NCI-H146 treated with DMSO at 0.1 percent for 48 hours (cell line): Measurements from ENCODE around the gene PARP3.
"Not testable (repeated sequence)": the region's sequence is repeated elsewhere in the genome, so short reads cannot be mapped to it uniquely, and the experiment has no call there.

Experiments
- DNase-seq: peaks from one replicate; lab custom pipeline; 2025; ENCODE audit not compliant: unreplicated experiment; lab: John Stamatoyannopoulos, UW

Gene PARP3

DNA sequence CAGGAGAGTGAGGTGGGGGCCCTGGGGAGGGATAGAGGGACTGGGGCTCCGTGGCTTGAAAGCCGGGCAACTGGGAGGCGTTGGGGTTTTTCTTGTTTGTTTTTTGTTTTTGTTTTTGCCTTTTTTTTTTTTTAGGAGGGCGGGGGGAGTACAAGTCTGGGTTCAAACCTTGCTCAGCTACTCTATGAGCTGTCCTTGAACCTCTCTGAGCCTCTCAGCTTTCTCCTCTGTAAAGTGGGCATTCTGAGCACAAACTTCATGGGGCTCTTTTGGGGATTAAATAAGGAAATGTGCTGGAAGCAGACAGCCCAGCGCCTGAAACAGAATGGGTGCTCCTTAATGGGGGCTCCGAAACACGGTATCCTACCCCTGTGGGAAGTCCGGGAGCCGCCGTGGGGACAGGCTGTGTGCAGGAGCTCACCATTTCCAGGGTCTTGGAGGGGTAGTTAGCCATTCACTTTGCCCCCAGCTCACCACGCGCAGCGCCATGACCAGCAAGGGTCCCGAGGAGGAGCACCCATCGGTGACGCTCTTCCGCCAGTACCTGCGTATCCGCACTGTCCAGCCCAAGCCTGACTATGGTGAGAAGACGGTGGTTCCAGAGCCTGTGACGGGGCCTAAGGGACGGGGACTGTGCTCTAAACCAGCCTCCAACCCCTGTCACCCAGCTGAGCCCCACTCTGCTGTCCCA is 41.6 kb downstream of the PARP3 start:
- no peak for DNase-seq

DNA sequence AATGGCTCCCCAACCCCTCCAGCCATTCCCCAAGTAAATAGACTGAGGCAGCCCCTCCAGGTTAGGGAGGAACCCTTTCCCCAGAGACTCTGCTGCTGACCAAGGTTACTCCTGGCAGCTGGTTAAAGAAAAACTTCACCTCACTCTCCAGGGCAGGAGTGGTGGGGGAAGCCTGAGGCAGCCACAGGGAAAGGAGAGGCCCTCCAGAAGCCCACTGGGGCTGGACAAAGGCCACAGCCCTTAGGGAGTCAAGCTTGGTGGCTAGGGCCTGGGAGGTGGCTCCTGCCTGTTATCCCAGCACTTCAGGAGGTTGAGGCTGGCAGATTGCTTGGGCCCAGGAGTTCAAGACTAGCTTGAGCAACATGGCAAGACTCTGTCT is 42.1 kb downstream of the PARP3 start:
- DNase-seq, result no peak

DNA sequence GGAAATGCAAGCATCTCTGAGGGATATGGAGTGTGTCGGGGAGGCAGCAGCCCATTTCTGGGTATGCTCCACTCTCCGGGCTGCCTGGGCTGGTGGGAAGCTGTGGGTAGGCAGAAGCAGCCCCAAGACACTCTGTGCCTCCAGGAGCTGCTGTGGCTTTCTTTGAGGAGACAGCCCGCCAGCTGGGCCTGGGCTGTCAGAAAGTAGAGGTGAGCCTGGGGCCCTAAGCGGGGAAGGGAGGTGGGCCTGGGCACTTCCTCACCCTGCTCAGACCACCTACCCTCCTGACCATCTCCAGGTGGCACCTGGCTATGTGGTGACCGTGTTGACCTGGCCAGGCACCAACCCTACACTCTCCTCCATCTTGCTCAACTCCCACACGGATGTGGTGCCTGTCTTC is 42.9 kb downstream of the PARP3 start:
- no peak for DNase-seq

DNA sequence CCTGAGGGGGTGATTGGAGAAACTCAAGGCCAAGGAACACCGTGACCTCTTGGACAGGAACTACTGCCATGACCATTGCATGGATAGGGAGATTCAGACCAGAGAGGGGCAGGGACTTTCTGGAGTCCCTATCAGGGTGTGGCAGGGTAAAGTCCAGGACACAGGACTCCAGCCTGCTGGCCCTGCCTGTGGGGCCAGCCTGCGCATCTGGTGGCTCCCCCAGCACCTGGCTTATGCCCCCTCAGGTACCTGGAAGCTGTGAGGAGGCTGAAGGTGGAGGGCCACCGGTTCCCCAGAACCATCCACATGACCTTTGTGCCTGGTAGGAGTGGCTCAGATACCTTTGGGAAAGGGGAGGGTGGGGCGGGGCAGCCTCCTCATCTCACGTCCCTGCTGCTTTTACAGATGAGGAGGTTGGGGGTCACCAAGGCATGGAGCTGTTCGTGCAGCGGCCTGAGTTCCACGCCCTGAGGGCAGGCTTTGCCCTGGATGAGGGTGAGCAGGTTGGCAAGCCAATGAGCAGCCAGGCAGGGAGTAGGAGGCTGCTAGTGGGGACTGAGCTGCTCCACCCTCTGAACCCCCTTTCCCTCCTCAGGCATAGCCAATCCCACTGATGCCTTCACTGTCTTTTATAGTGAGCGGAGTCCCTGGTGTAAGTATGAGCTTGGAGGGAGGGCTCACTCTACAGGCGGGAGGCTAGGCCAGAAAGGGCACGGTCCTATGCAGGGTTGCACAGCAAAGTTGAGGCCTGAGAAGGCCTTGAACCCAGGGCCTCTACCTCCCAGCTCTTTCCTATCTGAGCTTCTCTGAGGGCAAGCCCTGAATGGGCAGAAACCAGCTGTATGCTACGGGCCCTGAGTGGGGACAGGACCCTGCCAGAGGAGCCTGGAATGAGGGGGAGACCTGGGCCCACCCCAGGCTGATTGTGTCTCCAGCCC is 44.1 kb downstream of the PARP3 start:
- no peak for DNase-seq

DNA sequence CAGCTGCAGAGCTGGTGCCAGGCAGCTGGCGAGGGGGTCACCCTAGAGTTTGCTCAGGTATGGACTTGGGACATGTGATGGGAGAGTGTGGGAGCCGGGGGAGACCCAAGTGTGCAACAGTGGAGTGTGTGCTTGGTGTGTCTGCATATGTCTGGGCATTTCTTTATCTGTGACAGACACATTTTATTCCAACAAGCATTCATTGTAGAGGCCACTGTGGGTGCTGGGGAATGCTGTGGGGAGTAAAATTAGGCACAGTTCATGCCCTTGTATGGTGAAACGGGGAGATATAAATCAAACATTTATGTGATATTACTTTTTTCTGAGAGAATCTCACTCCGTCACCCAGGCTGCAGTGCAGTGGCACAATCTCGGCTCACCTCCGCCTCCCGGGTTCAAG is 45.4 kb downstream of the PARP3 start:
- DNase-seq, result no peak

DNA sequence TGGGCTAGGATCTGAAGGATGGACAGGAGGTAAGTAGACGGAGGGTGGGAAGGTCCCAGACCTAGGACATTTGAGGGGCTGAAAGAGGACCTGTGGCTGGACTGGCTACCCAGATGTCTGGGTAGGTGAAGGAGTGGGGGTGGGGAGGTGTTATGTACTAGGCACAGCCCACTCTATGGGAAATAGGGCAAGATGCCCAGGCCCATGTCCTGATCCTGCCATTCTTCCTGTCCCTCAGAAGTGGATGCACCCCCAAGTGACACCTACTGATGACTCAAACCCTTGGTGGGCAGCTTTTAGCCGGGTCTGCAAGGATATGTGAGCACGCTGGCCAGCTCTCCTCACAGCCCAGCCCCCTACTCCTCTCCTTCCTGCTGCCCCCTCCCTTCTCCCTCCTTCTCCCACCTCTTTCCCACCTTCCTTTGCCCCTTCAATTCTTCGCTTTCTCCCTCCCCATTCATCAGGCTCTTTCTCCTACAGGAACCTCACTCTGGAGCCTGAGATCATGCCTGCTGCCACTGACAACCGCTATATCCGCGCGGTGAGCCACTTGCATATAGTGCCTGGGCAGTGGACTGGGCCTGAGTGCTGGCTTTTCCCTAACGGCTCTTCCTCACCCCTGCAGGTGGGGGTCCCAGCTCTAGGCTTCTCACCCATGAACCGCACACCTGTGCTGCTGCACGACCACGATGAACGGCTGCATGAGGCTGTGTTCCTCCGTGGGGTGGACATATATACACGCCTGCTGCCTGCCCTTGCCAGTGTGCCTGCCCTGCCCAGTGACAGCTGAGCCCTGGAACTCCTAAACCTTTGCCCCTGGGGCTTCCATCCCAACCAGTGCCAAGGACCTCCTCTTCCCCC is 46.4 kb downstream of the PARP3 start:
- DNase-seq, result no peak

DNA sequence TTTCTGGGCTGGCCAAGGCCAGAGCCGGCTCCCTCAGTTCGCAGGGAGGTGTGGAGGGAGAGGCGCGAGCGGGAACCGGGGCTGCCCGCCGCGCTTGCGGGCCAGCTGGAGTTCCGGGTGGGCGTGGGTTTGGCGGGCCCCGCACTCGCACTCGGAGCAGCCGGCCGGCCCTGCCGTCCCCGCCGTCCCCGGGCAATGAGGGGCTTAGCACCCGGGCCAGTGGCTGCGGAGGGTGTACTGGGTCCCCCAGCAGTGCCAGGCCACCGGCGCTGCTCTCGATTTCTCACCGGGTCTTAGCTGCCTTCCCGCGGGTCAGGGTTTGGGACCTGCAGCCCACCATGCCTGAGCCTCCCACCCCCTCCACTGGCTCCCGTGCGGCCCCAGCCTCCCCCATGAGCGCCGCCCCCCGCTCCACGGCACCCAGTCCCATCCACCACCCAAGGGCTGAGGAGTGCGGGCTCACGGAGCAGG is 48.4 kb downstream of the PARP3 start:
- DNase-seq, result not testable (repeated sequence)

DNA sequence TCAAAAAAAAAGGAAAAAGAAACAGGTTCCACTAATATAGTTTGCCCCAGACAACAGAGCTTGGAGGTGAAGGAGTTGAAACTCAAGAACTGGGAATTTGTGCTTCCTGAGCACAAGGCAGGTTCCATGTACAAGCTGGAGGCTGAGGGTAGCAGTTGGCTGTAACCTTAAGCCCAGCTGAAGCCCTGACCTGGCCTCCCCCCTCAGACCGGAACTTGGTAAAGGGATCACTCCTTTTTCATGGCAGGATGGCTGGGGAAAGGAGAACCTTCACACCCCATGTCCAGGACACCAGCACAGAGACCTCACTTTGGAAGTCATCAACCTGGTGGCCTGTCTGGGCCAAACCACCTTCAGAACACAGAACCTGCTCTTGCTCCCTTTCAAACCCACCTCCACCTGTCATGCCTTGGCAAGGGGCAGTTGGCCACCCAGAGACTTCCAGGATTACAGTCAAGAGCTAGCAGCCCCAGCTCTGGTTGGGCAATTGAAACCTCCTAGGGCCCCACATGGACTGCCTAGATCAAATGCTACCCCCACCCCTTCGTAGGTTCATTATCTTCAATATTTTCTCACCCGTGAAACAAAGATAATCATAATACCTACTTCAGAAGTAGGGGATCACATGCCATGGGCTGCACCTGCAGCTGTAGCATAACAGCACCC is 50.0 kb downstream of the PARP3 start:
- no peak for DNase-seq

DNA sequence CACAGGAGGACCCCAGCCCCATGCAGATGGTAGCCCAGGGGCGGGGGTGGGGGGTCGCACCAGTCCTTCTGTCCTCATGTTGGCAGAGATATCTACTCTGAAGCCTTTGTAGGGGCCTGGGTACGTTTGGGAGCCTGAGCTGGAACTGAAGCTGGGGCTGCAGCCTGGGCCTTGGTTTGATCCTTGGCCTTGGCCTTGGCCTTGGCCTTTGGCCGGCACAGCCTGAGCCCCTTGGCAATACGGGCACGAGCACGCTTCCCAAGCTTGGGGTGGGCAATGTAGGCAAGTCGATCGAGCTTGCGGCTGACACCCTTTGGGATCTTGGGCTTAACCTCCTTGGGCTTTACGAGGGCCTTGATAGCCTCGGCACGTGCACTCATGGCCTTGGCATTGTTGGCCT is 51.5 kb downstream of the PARP3 start:
- DNase-seq, result not testable (repeated sequence)

DNA sequence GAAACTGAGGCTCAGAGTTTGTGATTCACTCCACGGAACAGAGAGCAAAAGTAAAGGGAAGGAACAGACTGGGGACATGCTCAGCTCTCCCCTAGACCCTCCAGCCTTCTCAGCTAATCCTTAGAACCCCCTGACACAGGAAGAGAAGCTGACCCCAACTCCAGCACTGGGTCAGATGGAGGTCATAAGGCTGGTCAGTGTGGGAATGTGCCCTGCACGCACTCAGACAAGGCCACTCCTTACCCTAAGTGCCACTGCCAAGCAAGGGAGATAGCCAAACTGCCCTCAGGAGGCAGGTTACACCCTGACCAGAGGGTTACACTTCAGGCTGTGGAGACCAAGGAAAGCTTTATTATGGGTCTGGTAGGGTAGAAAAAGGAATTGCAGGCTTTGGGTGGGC is 52.4 kb downstream of the PARP3 start:
- DNase-seq, result no peak

DNA sequence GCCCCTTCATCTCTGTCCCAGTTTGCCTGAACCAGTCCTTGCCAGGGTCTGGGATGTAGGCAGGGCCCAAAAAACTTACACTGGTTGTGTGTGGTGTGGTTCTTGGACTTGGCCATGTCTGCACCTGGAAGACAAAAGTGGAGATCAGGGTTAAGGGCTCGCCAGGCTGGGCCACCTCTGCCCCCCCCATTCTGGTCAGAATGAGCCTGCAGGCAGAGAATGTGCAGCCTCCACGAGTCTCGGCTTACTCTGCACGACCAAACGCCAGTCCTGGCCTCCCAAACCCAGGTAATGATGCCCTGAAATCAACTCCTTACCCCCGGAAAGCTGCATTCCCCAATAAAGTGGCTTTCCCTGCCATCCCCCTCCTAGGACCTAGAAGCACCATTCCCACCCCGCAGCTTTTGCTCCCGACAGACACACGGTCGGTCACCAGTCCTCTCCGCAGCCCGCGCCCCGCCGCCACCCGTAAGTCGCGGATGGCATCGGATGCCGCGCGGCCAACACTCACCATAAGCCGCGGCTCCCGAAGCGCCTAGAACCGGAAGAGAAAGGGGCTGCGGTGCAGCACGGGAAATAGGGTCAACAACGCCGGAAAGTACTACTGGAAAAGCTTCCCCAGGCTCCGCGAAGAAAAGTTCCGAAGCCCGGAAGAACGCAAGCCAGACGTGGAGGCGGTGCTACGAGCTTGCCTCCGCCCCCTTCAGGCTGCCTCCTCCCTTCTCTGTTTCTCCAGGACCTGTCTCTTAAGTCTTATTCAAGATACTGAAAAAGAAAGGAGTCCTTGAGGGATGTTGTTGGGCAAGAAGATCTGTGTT is 53.4 kb downstream of the PARP3 start, which contains the start of gene RPL29:
Gene RPL29 (minus strand): TSS at position 550 of the 818 bp plus-strand sequence. CDS start 434 bp downstream, at position 116.
- DNase-seq, result peak; percentile 78

DNA sequence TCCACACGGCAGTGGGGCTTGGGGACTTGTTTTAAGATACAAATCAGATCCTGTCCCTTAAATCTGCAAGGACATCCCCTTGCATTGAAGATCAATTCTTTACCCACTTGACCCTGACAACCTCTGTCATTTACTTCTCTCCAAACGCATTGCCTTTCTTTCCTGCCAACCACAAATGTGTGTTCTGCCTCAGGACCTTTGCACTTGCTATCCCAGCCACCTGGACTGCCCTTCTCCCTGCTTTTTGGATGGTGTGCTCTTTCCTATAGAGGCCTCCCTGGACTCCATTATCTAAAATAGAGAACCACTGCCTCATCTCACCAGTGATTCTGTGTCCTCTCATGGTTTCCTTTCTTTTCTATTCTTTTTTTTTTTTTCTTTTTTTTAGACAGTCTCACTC is 55.0 kb downstream of the PARP3 start:
- DNase-seq, result no peak

DNA sequence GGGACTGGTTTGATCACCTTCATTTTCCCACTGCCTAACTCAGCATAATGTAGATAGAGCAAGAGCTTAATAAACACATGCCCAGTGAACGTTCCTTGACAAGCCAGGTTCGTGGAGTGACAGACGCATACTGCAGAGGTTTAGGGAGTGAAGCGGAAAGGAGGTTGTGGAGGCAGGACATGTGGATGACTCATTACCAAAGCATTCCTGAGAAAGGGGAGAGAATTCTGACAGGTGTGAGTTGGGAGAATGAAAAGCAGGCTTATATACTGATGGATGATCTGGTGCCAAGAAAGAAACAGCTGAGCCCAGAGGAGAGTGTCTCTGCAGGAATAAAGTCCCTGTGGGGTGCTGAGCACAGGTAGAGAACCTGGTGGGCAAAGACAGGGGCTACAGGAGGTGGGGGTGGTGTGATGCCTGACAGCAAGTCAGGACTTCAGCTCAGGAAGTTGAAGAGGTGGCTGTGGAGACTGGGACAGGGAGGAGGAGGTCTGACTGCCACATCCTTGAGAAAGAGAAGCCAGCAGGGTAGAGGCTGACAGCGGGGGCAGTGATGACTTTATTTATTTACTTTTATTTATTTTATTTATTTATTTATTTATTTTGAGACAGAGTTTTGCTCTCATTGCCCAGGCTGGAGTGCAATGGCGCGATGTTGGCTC is 55.9 kb downstream of the PARP3 start:
- DNase-seq, result no peak
